DMS153 treated with DMSO at 0.1 percent for 48 hours (cell line): Measurements from ENCODE around the gene TRIM61.
"Not testable (repeated sequence)": the region's sequence is repeated elsewhere in the genome, so short reads cannot be mapped to it uniquely, and the experiment has no call there.

Experiments
- DNase-seq: peaks from one replicate; lab custom pipeline; 2025; ENCODE audit not compliant: unreplicated experiment; lab: John Stamatoyannopoulos, UW

Gene TRIM61

GRCh38 chr4:164977243-164978164 is at the start of gene TRIM61:
Gene TRIM61, minus strand, starts transcription at chr4:164977657. Its CDS starts 7,655 bp downstream, at chr4:164970002.
- DNase-seq: no peak

- DNase-seq: not testable (repeated sequence)
Measured at GRCh38 chr4:165025782-165026181, 48.3 kb upstream of the TRIM61 start.

DNA sequence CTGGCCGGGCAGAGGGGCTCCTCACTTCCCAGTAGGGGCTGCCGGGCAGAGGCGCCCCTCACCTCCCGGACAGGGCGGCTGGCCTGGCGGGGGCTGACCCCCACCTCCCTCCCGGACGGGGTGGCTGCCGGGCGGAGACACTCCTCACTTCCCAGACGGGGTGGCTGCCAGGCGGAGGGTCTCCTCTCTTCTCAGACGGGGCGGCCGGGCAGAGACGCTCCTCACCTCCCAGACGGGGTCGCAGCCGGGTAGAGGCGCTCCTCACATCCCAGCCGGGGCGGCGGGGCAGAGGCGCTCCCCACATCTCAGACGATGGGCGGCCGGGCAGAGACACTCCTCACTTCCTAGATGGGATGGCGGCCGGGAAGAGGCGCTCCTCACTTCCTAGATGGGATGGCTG is 42.5 kb upstream of the TRIM61 start:
- DNase-seq: not testable (repeated sequence)

- no peak for DNase-seq
Measured at GRCh38 chr4:165016971-165017370, 39.5 kb upstream of the TRIM61 start.

GRCh38 chr4:165013691-165014090 is 36.2 kb upstream of the TRIM61 start:
- DNase-seq: no peak

DNA sequence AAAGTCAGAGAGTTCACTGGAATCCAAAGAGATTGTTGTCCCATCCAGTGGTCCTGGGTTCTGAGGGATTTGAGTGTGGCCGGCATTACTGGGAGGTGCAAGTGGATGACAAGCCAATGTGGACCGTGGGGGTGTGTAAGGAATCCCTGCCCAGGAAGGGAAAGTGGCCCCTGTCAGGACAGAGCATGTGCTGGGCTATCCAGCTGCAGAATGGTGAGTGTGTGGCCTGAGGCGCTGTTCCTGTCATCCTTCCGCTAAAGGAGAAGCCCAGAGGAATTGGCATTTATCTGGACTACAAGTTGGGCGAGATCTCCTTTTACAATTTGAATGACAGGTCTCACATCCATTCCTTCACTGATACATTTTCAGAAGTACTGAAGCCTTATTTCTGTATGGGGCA is 33.9 kb upstream of the TRIM61 start:
- DNase-seq: no peak

- no peak for DNase-seq
Measured at GRCh38 chr4:165010991-165011390, 33.5 kb upstream of the TRIM61 start.

DNA sequence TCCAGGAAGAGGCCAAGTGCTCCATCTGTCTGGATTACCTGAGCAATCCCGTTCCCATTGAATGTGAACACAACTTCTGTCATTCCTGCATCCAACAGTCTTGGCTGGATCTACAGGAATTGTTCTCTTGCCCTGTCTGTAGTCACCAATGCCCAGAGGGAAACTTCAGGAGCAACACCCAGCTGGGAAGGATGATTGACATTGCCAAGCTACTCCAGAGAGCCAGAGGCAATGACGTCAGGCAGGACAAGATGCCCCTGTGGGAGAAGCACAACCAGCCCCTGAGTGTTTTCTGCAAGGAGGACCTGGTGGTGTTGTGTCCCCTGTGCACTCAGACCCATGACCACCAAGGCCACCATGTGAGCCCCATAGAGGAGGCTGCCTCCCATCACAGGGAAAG is 33.0 kb upstream of the TRIM61 start:
- no peak for DNase-seq

GRCh38 chr4:165009493-165010227 is 32.2 kb upstream of the TRIM61 start:
- no peak for DNase-seq

- DNase-seq: no peak
Measured at GRCh38 chr4:165006886-165007285, 29.4 kb upstream of the TRIM61 start.

DNA sequence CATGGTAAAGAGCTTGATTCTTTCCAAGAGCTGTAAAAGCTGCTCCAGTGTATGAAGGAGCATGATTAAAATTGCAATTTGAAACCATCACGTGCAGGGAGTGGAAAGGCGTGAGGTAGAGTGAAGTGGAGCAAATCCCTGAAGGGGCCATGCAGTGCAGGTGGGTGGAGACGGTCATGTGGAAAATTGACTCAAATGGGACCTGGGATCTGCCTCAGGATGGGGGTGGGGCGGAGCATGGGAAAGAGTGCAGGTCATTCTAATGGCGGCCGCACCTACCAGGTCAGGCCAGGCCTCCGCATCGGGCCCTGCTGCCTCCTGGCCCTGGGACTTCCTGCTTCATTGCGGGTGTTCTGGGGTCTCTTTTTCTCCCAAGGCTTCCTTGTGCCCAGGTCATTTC is 29.0 kb upstream of the TRIM61 start:
- no peak for DNase-seq

DNA sequence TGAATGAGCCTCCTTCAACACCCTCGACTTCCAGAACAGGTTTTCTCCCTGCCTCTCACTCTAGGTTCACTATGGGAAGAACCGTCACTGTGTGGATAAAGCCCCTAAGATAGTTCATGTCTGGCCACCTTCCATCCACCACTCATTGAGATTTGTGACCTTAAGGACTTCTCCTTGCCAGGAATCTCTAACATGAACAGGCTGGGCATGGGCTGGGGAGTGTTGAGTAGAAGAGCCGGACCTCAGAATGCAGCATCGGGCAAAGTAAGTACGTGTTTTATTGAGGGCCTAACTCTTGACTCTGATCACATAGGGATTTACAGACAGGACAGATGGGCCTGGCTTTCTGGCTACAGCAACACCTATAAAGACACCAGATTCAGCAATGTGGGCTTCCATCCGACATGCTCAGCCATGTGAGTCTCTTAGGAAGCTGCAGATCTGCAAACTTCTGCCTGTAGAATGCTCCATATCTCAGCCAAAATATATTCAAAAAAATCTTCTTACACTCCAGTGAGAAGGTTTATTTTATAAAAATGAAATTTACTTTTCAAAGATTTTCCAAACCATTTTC is 28.0 kb upstream of the TRIM61 start:
- no peak for DNase-seq

DNA sequence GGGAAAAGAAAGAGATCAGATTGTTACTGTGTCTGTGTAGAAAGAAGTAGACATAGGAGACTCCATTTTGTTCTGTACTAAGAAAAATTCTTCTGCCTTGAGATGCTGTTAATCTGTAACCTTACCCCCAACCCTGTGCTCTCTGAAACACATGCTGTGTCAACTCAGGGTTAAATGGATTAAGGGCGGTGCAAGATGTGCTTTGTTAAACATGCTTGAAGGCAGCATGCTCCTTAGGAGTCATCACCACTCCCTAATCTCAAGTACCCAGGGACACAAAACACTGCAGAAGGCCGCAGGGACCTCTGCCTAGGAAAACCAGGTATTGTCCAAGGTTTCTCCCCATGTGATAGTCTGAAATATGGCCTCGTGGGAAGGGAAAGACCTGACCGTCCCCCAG is 24.5 kb upstream of the TRIM61 start:
- DNase-seq: not testable (repeated sequence)

DNA sequence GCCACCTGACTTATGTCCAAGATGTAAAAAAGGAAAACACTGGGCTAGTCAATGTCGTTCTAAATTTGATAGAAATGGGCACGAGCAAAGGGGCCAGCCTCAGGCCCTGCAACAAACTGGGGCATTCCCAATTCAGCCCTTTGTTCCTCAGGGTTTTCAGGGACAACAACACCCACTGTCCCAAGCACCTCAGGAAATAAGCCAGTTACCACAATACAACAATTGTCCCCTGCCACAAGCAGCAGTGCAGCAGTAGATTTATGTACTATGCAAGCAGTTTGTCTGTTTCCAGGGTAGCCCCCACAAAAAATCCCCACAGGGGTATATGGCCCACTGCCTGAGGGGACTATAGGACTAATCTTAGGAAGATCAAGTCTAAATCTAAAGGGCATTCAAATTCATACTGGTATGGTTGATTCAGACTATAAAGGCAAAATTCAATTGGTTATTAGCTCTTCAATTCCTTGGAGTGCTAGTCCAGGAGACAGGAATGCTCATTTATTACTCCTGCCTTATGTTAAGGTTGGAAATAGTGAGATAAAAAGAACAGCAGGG is 21.1 kb upstream of the TRIM61 start:
- DNase-seq: not testable (repeated sequence)

DNA sequence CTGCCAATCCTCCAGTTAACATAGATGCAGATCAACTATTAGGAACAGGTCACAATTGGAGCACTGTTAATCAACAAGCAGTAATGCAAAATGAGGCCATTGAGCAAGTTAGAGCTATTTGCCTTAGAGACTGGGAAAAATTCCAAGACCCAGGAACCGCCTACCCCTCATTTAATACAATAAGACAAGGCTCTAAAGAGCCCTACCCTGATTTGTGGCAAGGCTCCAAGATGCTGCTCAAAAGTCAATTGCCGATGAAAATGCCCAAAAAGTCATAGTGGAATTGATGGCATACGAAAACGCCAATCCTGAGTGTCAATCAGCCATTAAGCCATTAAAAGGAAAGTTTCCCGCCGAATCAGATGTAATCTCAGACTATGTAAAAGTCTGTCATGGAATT is 20.5 kb upstream of the TRIM61 start:
- no peak for DNase-seq

DNA sequence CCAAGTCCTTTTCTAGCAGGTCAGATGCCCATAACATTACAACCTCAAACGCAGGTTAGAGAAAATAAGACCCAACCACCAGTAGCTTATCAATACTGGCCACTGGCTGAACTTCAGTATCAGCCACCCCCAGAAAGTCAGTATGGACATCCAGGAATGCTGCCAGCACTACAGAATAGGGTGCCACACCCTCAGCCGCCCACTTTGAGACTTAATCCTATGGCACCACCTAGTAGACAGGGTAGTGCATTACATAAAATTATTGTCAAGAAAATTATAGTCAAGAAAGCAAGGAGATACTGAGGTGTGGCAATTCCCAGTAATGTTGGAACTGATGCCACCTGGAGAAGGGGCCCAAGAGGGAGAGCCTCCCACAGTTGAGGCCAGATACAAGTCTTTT is 19.9 kb upstream of the TRIM61 start:
- no peak for DNase-seq

GRCh38 chr4:164996123-164996522 is 18.7 kb upstream of the TRIM61 start:
- DNase-seq: not testable (repeated sequence)

GRCh38 chr4:164990786-164991185 is 13.3 kb upstream of the TRIM61 start:
- DNase-seq: not testable (repeated sequence)

- no peak for DNase-seq
Measured at GRCh38 chr4:164989471-164989870, 12.0 kb upstream of the TRIM61 start.

DNA sequence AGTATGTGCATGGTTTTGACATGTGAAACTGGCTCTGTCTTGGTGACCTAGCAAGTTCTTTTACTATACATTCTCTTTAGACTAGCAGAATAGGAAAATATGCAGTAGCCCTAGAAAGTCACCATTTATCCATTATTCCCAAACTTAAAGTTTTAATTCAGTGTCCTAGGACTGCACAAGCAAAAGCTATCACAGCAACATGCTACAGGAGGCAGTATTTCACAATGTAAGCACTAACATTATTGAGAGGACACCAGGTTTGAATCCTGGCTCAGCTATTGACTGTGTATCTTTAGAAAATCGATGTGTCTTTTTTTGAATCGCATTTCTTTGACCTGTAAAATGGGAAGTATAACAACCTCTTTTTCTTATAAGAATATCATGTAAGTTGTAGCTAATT is 5.5 kb downstream of the TRIM61 start:
- not testable (repeated sequence) for DNase-seq

GRCh38 chr4:164959896-164960295 is 17.6 kb downstream of the TRIM61 start:
- DNase-seq: no peak
